CD4-positive, alpha-beta T cell treated with Interleukin-6 for 4 hours (primary cell): ENCODE results near the gene OR51V1.
"Not testable (repeated sequence)": the region's sequence is repeated elsewhere in the genome, so short reads cannot be mapped to it uniquely, and the experiment has no call there.

ENCODE experiments used
- DNase-seq: peaks from one replicate; pipeline ENCODE4 v3.0.0-alpha.2; 2020; ENCODE audit warnings: mixed read lengths

OR51V1 gene

DNA sequence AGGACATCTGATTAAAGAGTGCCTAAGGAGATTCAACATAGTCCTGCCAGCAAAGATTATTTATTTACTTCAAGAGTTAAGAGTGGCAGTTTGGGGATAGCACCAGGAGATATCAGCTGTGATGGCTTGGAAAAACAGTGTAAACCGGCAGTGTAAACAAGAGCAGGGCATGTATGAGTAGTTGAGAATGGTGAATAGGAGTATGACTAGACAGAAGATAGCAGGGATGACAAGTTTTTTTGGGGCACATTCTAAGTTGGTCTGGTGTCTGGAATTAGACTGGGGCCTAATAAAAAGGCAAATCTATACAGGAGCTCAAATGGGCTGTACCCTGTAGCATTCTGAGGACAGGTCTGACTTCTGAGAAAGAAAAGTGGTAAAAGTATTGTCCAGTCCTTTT, 39.4 kb downstream of the OR51V1 start:
- DNase-seq: not testable (repeated sequence)

DNA sequence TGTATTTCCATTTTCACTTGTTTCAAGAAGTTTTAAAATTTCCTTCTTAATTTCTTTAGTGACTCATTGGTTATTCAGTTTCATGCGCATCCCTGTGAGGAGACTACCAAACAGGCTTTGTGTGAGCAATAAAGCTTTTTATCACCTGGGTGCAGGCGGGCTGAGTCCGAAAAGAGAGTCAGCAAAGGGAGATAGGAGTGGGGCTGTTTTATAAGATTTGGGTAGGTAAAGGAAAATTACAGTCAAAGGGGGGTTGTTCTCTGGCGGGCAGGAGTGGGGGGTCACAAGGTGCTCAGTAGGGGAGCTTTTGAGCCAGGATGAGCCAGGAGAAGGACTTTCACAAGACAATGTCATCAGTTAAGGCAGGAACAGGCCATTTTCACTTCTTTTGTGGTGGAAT, 40.3 kb downstream of the OR51V1 start:
- DNase-seq: not testable (repeated sequence)

DNA sequence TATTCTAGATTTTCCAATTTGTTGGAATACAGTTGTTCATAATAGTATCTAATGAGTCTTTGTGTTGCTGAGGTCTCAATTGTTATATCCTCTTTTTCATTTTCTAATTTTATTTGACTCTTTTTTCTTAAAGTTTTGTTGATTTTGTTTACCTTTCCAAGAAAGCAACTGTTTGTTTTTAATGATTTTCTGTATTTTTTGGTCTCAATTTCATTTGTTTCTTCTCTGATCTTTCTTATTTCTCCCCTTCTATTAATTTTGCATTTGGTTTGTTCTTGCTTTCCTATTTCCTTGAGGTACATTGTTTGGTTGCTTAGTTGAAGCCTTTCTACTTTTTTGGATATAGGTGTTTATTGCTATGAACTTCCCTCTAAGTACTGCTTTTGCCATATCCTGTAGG, 40.7 kb downstream of the OR51V1 start:
- DNase-seq: no peak

DNA sequence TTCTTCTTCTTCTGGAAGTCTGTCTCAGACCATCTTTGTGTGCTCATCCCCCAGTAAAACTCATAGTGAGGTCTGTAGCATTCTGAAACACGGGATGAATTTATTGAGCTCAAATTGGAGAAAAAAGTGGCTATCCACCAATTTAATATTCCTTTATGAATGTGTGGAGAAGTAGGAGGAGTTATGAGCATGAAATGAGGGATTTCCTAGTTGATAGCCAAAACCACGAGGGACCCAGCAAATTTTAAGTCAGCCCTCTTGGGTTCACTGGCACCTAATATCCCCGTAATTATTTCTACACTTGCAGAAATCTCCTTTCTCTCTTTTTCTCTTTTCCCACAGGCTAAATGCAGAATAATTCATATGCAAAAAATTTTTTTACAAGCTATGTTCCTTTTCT, 45.8 kb downstream of the OR51V1 start, which contains the start of gene OR52A1:
Gene OR52A1, minus strand, starts transcription at position 101 of the 400 bp plus-strand sequence. CDS start 2,388 bp downstream, outside the sequence.
- DNase-seq: no peak

DNA sequence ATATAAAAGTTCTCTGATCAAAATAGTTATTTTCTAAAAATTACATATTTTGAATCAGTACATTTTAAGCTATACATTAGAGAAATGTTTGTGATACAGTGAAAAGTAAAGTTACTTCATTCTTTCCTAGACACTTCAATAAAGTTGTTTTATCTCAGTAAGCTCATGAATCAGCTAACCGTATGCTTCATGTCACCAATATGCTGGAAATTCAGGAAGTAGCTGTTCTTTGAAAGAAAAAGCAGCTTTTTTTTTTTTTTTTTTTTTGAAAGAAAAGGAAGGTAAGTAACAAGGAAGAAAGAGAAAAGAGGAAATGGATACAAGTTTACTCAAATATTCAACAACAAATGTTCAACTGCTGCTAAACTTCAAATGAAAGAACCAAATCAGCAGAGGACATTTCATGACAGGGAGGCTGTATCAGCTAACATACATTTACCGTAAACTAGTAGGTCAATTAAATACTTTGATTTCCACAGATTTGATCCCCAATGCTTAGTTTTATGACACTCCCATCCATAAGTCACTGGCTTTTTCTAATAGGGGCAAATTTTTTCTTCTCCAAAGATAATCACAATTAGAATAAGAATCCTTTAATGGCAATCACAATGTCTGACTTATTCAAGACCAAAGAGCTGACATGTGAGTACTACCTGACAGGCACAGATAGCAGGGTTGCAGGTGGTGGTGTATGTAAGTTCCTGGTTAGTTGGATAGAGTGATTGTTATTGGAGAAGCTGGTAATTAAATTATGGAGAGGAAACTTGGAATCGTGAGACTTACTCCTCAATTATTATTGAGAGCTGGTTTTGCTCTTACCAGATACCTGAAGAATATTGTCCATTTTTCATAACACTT, 46.7 kb downstream of the OR51V1 start:
- no peak for DNase-seq

DNA sequence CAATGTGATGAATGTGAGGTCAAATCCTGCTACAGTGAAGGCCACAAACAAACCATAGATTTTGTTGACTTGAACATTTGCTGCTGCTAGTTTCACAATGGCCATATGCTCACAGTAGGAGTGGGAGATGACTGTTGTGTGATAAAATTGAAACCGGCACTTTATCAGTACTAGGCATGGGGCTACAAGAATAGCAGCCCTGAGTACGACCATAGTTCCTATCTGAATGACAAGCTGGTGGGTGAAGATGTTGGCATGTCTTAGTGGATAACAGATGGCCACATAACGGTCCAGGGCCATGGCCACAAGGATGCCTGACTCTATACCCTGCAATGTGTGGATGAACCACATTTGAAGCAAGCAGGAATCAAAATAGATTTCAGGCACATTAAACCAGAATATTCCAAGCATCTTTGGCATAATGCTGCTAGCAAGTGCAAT, 48.7 kb downstream of the OR51V1 start:
- no peak for DNase-seq
